NCI-H460 (cell line): ENCODE results near the gene TNFRSF18. TPM values are rescaled to one million over a fixed set of nuclear protein-coding genes. Genes with fewer than 3 reads are reported as not detected.

Source experiments
- DNase-seq: peaks from one replicate; pipeline ENCODE4 v3.0.0-alpha.2; 2016; ENCODE audit warnings: low read depth; ENCODE audit errors: extremely low read depth
- small RNA-seq, 2 experiments: library from RNA; depleted of rRNA; stranded (forward); fragments of <200 nt; gene quantifications; one replicate each; pipeline ENCODE3, GENCODE V24; 2014
- total RNA-seq: library from RNA; depleted of rRNA; stranded (reverse); fragments of >200 nt; shearing (Covaris generic); gene quantifications from 2 replicates; pipeline ENCODE4 v1.2.3, GENCODE V29; 2014; rRNA removed

Gene TNFRSF18
- total RNA-seq, 1 experiment from 2014 or later, result not detected

DNA sequence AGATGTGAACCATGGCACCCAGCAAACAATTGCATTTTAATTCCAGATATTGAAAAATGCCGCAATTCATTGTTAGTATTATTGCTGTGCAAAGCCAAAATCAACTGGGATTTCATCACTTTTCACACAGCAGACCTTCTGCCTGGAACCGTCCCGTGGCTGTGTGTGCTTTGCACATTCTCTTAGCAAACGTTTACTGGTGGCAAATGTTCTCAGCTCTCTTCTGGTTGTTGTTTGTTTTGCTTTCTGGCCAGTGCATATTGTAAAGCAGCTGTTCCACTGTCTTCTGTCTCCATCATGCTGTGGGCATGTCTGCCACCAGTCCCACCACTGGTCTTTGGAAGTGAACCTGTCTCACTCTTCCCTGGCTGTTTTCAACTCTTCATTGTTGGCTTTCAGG, 52.5 kb downstream of the TNFRSF18 start:
- no peak for DNase-seq

Small RNA genes lying within 50 kb of the gene (small RNA-seq; reads per million reads assigned to genes)
- gene MIR200A, result 0.04 to 0.29 reads per million in 2 experiments
- gene MIR200B, result 0.04 to 0.59 reads per million in 2 experiments
- 0 to 0.12 reads per million in 2 experiments for gene MIR429

Other genes with a start within 250 kb of the TNFRSF18 start
- gene NOC2L, start 247.3 kb downstream of the TNFRSF18 start, total RNA-seq, result 98.5 and 99.0 TPM in 2 replicates
- 7.2 and 10.1 TPM in 2 replicates for gene KLHL17, start 246.0 kb downstream of the TNFRSF18 start, total RNA-seq
- 0.43 and 0.84 TPM in 2 replicates for gene PLEKHN1, start 240.1 kb downstream of the TNFRSF18 start, total RNA-seq
- gene PERM1, start 224.5 kb downstream of the TNFRSF18 start, total RNA-seq, result not detected in 2 replicates
- 10.6 and 13.5 TPM in 2 replicates for gene HES4, start 206.5 kb downstream of the TNFRSF18 start, total RNA-seq
- 5.3 TPM in 2 replicates for gene ISG15, start 193.1 kb downstream of the TNFRSF18 start, total RNA-seq
- gene AGRN, start 186.5 kb downstream of the TNFRSF18 start, total RNA-seq, result 37.8 and 48.0 TPM in 2 replicates
- 0.20 TPM in 1 of 2 replicates, not detected in the other for gene RNF223, start 132.3 kb downstream of the TNFRSF18 start, total RNA-seq
- gene C1orf159, start 90.5 kb downstream of the TNFRSF18 start, total RNA-seq, result 3.9 and 5.5 TPM in 2 replicates
- gene TTLL10, start 32.7 kb downstream of the TNFRSF18 start, total RNA-seq, result not detected in 2 replicates
- not detected in 2 replicates for gene TNFRSF4, start 7.6 kb upstream of the TNFRSF18 start, total RNA-seq
- 81.0 and 83.6 TPM in 2 replicates for gene SDF4, start 25.4 kb upstream of the TNFRSF18 start, total RNA-seq
- 15.6 and 17.5 TPM in 2 replicates for gene B3GALT6, start 25.6 kb upstream of the TNFRSF18 start, total RNA-seq
- 1.3 TPM in 1 of 2 replicates, not detected in the other for gene C1QTNF12, start 40.1 kb upstream of the TNFRSF18 start, total RNA-seq
- gene UBE2J2, start 67.3 kb upstream of the TNFRSF18 start, total RNA-seq, result 49.6 and 52.2 TPM in 2 replicates
- 1.6 and 1.7 TPM in 2 replicates for gene SCNN1D, start 73.8 kb upstream of the TNFRSF18 start, total RNA-seq
- 9.6 and 10.3 TPM in 2 replicates for gene ACAP3, start 101.3 kb upstream of the TNFRSF18 start, total RNA-seq
- gene PUSL1, start 102.0 kb upstream of the TNFRSF18 start, total RNA-seq, result 13.1 and 18.9 TPM in 2 replicates
- 56.6 and 60.4 TPM in 2 replicates for gene INTS11, start 118.1 kb upstream of the TNFRSF18 start, total RNA-seq
- 12.2 and 13.7 TPM in 2 replicates for gene CPTP, start 118.2 kb upstream of the TNFRSF18 start, total RNA-seq
- 0.30 and 0.66 TPM in 2 replicates for gene TAS1R3, start 124.7 kb upstream of the TNFRSF18 start, total RNA-seq
- 53.7 and 55.3 TPM in 2 replicates for gene DVL1, start 142.8 kb upstream of the TNFRSF18 start, total RNA-seq
- not detected in 2 replicates for gene MXRA8, start 152.0 kb upstream of the TNFRSF18 start, total RNA-seq
- 103 and 128 TPM in 2 replicates for gene AURKAIP1, start 168.6 kb upstream of the TNFRSF18 start, total RNA-seq
- 70.1 and 110 TPM in 2 replicates for gene CCNL2, start 192.7 kb upstream of the TNFRSF18 start, total RNA-seq
- gene MRPL20, start 200.7 kb upstream of the TNFRSF18 start, total RNA-seq, result 132 and 136 TPM in 2 replicates
- 0.15 TPM in 1 of 2 replicates, not detected in the other for gene ANKRD65, start 214.7 kb upstream of the TNFRSF18 start, total RNA-seq
- gene VWA1, start 229.1 kb upstream of the TNFRSF18 start, total RNA-seq, result 5.0 and 8.0 TPM in 2 replicates
- gene ATAD3C, start 243.1 kb upstream of the TNFRSF18 start, total RNA-seq, result 0.05 and 0.06 TPM in 2 replicates